GM18951 (cell line): Measurements from ENCODE around the gene RLN3.

ENCODE experiments used
- POLR2A ChIP-seq: IDR thresholded peaks from 4 replicates; pipeline ENCODE4 v1.6.1; 2011; ENCODE audit warnings: mild to moderate bottlenecking; ENCODE audit not compliant: insufficient read length, insufficient read depth; ENCODE audit errors: extremely low read depth
- in situ Hi-C: fragments of 300-500 bp; cut with MboI; formaldehyde crosslinking; loops from one replicate; pipeline ENCODE4 v1.12.0; 2022; ENCODE audit warnings: low sequenced_read_pairs, mixed read lengths, inconsistent platforms; ENCODE audit not compliant: unreplicated experiment

The RLN3 gene, protein sequence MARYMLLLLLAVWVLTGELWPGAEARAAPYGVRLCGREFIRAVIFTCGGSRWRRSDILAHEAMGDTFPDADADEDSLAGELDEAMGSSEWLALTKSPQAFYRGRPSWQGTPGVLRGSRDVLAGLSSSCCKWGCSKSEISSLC

DNA sequence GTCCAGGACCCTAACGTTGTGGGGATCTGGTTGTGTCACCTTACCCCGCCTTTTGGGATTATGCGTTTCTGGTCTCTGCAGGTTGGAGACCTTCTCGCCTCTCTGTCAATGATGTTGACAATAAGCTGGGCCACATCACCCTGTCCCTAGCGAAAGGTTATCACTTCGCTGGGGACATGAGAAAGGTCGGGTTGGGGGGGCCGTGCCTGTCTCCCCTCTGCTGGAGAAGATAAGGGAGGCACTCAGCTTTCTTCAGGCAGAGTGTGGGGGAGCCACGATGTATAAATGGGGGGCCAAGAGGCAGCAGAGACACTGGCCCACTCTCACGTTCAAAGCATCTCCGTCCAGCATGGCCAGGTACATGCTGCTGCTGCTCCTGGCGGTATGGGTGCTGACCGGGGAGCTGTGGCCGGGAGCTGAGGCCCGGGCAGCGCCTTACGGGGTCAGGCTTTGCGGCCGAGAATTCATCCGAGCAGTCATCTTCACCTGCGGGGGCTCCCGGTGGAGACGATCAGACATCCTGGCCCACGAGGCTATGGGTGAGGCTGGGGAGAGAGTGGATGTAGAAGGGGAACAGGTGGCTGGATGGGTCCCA lies at the start of gene RLN3:
TSS of gene RLN3 (plus strand) at position 293 of the 595 bp plus-strand sequence. CDS start at position 350, 57 bp downstream.
- no peak for TF ChIP-seq POLR2A
- in situ Hi-C loops, result no loop called here

DNA sequence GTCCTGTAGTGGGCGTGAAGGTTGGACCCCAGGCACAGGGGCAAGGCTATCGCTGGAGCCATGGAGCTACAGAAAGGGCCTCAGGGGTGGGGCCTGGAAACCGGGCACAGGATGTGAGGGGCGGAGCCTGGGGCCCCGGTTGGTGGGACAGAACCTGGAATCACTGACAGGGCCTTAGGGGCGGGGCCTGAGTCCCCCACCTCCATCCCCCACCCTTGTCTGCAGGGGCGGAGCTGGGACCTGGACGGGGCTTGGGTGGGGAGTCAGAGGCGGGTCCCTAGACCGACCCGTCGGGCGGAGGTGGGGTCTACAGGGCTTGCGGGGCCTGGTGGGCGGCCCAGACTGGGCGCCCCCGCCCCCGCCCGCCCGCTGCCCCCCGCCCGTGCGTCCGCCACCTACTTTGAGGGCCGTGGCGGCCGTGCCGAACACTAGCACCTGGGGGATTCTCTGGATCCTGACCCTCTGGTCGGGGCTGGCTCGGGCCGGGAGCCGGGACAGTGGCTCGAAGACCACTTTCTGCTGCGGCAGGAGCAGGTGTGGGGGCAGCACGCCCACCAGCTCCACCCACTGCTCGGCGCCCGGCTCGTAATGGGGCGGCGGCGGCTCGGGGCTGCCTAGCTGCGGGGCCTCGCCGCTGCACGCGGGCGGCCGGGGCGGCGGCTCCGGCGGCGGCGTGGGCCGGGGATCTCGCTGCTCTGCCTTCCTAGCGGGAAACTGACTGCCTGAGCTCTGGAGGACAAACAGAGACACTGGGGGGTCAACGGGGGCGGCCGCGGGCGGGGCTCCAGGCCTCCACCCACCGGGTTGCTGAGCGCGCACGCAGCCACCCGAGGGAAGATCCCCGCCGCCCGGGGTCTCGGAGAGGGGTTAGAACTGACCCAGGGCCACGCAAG lies 49.4 kb upstream of the RLN3 start:
- in situ Hi-C loops, result no loop called here
- TF ChIP-seq POLR2A, result no peak

DNA sequence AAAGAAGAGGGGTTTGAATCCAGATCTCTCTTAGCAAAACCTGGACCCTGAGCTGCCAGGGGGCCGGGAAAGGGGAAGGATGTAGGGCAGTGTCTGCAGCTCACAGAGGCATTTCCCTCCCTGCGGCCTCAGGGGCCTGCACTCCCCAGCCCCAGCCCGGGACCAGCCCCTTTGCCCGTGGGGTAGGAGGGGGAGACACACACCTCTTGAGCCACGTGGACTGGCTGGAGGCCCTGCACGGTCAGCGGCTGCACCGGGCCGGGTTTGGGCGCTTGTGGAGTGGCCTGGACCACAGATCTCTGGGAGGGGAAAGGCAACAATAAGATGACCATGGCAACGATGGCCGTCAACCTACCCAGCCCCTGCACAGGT lies 48.7 kb upstream of the RLN3 start:
- no peak for TF ChIP-seq POLR2A
- in situ Hi-C loops, result no loop called here

DNA sequence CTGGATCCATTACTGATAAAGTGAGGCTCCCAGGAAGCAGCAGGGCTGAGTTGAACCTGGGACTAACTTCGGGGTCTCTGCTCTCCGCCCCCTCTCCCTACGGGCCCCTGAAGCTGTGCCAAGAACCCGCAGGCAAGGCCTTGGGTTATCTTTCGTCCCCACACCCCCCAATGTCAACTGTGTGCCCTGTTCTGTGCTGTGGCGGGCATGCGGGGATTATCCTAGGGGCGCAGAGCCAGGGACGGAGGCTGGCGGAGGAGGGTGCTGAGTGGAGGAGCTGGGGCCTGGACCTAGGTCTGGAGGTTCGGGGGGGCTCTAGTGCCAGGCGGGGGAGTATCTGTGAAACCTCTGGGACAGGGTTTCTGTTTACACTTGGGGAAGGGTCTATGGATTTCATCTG lies 48.3 kb upstream of the RLN3 start:
- TF ChIP-seq POLR2A, result no peak
- in situ Hi-C loops, result no loop called here

DNA sequence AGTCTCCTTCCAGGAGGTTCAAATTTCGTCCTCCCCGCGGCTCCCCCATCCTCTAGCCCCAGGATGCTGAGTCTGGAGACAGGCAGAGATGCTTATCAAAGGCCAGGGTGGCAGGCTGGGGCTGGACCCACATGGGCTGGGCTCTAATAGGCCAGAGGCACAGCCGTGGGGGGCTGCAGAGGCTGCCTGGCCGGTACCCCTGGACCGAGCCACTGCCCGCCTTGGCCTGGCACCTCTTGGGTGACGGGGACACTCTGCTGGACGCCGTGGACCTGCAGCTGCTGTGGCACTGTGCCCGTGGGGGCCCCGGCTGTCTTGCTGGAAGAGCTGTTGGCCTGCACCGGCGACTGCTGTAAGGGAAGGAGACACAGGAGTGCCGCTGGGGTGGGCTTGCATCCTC lies 47.6 kb upstream of the RLN3 start:
- in situ Hi-C loops, result no loop called here
- TF ChIP-seq POLR2A, result no peak

DNA sequence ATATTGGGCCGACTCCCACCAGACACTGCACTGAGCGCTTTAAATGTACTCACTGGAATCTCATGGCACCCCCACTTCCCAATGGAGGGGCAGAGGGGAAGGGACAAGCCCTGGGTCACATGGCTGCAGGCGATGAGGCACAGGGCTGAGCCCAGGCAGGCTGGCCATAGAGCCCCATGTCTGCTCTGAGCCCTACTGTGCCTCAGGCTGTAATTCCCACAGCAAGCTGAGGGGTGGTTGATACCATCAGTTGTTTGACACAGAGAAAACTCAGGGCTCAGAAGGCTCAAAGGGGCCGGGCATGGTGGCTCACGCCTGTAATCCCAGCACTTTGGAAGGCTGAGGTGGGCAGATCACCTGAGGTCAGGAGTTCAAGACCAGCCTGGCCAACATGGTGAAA lies 46.9 kb upstream of the RLN3 start:
- in situ Hi-C loops, result no loop called here
- no peak for TF ChIP-seq POLR2A

DNA sequence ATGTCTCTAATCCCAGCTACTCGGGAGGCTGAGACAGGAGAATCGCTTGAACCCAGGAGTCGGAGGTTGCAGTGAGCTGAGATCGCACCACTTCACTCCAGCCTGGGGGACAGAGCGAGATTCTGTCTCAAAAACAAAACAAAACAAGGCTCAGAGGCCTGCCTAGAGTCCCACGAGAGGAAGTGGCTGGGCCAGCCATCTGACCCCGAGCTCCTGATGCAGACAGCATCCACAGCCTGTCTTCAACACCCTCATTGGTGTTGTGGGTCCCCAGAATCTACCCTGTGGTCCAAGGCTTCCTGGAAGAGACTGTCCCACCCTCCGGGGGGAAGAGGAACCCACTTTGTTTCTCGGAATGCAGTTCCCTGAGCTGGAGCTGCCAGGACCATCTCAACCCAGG lies 46.5 kb upstream of the RLN3 start:
- no peak for TF ChIP-seq POLR2A
- in situ Hi-C loops, result no loop called here

DNA sequence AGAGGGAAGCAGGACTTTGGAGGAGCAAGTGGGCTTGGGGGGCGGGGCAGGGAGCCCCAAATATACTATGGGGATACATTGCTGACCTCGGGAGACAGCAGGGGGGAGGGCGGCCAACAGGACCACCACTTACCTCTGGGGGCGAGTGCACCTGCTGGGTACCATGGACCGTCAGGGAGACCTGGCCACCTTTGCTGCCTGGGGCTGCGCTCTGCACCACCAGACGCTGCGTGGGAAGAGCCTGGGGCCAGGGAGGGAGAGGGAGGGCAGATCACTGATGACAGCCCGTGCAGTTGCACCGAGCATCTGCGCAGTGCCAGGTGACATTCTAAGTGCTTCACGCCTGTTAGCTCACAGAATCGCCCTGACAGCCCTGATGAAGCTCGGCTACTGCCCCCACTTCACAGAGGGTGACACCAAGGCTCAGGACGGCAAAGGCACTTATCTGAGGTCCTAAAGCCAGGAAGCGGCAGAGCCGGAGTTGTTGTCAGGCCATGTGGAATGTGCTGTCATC lies 45.9 kb upstream of the RLN3 start:
- no peak for TF ChIP-seq POLR2A
- in situ Hi-C loops, result no loop called here

DNA sequence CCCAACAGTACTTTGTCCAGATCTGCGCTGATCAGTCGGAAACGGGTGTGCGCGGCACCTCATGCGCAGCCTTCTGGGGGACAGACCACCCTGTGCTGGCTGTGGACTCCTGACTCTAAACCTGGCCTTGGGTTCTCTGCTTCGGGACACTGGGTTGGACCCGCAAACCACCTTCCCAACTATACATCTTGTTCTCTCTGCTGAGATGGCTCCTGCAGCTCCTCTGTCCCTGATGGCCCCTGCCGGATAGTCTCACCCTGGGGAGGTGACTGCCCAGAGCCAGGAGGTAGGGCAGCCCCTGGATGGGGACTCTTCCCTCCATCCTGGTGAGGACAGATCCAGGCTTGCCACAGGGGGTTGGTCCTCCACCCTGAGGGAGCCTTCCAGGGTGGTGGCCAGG lies 45.2 kb upstream of the RLN3 start:
- in situ Hi-C loops, result no loop called here
- TF ChIP-seq POLR2A, result no peak

DNA sequence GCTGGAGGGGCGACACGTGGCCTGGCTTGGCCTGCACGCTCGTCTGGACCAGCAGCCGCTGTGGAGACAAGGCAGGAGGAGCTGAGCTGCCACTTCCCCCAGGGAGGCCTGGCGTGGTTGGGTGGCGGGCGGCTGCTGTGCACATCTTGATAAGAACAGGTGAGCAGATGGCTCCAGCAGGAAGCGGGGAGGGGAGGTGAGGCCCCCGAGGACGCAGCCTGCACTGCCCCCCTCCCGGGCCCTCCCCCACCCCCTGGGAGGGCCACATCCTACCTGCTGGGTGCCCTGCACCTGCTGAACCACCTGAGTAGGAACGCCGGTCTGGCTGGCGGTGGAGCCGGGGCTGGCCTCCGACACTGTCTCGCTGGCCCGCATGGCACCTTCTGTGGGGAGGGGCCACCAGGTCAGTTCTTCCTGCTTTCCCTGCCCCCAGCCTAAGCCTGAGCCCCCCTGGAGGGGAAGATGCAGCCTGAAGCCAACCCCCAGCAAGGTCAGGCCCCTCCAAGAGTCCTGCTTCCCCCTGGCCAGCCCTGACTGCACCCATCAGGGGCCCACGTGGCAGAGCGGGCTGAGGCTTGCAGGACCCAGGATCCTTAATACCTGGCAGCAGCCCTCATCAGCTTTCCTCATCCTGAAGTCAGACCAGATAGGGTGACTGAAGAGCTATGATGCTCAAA lies 44.6 kb upstream of the RLN3 start:
- in situ Hi-C loops, result no loop called here
- TF ChIP-seq POLR2A, result no peak

DNA sequence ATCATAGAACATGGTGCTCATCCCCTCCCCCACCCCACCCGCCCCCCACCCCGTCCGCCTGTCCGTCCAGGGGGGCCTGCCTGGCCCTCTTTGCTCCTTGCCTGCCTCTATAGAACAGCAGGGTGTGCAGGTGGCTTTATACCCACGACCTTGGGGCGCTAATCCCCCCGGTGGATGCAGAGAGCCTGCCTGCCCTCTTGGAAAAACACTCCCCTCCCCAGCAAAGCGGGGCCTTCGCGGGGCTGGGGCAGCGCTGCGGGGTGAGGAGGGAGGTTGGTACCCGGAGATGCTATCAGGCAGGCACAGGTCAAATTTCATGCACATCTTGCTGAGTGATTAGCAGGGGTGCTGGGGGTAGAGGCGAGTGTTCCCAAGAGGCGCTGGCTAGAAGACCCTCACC lies 43.8 kb upstream of the RLN3 start:
- TF ChIP-seq POLR2A, result no peak
- in situ Hi-C loops, result no loop called here

DNA sequence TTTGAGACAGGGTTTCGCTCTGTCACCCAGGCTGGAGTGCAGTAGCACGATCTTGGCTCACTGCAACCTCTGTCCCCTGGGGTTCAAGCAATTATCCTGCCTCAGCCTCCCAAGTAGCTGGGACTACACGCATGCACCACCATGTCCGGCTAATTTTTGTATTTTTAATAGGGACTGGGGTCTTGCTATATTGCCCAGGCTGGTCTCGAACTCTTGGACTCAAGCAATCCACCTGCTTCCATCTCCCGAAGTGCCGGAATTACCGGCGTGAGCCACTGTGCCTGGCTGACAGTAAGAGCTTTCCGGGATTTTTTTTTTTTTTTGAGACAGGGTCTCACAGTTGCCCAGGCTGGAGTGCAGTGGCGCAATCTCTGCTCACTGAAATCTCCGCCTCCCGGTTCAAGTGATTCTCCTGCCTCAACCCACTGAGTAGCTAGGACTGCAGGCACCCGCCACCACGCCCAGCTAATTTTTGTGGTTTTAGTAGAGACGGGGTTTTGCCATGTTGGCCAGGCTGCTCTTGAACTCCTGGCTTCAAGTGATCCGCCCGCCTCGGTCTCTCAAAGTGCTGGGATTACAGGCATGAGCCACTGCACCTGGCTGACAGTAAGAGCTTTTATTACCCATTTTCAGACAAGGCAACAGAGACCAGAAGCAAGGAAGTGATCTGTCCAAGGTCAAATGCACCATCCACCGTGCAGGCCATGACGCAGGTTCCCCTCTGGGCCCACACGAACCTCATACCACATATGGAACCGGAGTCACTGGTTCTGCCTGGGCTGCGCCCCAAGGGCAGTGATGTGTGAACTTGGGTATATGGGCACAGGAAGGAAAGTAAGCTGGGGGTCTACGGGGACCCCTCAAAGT lies 42.8 kb upstream of the RLN3 start:
- in situ Hi-C loops, result no loop called here
- TF ChIP-seq POLR2A, result no peak
